GF-D8 (cell line): Measurements from ENCODE around the gene TOB2.
A peak's percentile ranks its signal among the peaks of the same experiment; 100 is the strongest.
"Not testable (repeated sequence)": the region's sequence is repeated elsewhere in the genome, so short reads cannot be mapped to it uniquely, and the experiment has no call there.

Experiments used
- DNase-seq: peaks from one replicate; lab custom pipeline; 2025; lab: John Stamatoyannopoulos, UW

The TOB2 gene

DNA sequence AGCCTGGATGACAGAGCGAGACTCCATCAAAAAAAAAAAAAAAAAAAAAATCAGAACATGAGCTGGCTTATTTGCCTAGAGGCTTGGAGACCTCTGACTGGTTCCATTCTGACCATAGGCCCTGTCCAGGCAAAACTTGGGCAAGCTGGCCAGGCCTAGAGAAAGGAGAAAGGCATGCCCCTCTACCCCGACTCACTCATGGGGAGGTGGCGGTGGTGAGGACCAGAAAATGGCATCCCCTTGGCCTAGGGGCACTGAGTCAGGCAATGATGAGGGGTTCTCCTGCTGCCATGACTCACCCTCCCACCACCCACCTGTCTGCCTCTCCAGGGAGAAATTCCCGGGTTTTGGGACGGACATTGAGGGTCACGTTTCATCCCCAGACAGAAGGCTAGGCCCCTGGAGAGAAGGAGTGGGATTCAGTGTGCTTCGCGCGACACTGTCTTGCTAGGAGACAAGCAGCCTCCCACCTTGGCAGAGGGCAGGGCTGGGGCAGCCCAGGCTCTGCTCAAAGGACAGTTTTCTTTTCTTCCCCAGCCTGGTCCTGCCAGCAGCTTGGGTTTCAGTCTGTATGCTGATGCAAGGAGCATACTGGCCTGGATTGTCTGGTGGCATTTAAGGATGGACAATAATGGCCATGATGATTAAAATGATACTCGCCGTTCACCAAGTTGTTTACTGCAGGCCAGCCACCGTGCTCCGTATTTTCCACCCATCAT is 17.2 kb downstream of the TOB2 start:
- no peak for DNase-seq

DNA sequence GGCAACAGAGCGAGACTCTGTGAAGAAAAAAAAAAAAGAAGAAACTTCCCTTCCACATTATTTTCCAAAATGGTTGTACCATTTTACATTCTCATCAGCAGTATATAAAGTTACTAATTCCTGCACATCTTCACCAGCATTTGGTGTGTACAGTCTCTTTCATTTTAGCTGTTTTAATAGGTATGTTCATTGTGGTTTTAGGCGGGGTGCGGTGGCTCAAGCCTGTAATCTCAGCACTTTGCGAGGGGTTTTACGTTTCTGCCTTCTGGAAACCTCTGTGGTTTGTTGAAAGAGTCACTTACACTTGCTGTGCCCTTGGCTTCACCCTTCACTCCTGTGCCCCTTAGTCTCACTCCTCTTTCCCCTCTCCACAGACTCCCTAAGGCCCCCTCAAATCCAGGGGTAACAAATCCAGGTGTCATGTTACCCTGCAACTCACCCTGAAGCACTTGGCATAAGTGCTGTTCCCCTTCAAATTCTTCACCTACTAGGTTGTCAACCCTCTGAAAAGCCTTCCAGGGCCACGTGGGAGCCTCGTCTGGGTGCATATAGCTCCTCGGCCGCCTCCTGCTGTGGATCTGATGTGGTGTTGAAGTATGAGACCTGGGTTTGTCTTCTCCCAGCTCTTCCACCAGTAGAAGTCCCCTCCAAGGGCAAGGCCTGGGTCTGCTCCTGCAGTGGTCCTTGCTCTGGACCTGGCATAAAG is 20.8 kb downstream of the TOB2 start:
- no peak for DNase-seq

DNA sequence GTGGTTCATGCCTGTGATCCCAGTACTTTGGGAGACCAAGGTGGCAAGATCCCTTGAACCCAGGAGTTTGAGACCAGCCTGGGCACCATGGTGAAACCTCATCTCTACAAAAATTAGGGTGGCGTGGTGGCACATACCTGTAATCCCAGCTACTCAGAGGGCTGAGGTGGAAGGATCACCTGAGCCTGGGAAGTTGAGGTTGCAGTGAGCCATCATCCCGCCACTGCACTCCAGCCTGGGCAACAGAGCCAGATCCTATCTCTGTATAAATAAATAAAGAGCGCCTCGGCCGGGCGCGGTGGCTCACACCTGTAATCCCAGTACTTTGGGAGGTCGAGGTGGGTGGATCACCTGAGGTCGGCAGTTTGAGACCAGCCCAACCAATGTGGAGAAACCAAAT is 27.9 kb downstream of the TOB2 start:
- no peak for DNase-seq

DNA sequence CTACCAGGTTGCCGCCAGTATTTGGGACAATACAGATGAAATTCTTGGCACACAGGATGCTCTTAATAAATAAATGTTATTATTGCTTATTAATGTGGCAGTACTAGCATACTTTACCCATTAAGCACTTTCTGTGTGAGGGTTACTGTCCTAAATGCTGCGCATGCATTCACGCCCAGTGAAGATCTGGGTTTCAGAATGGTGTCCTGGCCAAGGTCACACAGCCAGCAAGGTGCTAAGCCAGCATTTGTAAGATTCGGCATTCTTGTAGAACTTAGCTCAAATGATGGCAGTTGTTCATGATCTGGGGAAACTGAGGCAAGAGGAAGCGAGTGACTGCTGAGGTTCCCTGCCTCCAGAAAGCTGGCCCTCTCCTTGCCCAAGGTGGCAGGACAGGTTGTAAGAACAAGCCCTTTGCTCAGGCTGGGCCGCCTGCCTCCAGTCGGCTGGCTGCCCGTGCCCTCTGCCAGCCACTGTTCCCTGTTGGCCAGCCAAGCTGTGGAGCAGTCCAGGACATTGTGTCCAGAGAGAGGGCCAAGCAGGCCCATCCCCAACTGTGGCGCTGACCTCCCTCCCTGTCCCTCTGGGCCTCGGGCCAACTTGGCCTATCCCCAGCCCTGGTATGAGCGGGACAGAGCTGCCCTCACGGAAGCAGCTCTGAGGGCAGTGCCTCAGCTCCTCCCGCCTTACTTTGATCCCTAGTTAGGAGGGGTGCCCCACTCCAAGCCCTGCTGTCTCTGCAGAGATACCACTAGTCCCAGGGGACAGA is 28.8 kb downstream of the TOB2 start:
- DNase-seq: no peak

DNA sequence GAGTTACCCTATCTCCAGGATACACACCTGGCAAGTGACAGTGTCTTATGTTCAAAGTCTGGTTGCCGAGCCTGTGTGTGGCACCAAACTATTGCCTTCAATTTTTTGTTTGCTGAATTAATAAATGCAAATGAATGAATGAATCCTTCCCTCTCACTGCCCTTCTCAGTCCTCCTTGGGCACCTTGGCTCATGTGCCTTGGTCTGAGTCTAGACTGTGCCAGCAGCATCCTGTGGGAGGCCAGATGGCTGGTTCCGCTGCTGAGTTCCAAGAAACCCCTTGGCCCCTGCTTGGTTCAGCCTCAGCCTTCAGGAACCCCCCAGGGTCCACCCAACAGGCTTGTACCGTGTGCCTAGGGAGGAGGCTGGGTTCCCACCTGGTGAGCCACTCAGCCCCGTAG is 31.0 kb downstream of the TOB2 start:
- no peak for DNase-seq

- no peak for DNase-seq
Measured at GRCh38 chr22:41411021-41411851, 35.4 kb downstream of the TOB2 start.

DNA sequence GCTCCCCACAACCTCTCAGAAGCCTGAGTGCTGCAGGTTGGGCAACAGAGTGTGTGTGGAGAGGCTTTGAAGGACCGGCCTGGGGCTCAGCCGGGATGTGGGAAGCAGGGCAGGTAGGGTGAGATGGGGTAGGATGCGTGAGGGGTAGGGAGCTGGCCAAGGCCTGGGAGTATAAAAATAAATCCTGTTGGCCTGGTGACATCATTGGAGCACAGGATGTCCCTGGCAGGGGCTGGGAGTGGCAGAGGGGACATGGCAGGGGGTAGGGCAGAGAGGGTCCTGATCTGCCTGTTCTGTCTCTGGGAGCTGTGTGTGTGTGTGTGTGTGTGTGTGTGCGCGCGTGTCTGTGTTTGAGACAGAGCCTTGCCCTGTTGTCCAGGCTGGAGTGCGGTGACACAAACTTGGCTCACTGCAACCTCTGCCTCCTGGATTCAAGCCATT is 36.3 kb downstream of the TOB2 start:
- no peak for DNase-seq

DNA sequence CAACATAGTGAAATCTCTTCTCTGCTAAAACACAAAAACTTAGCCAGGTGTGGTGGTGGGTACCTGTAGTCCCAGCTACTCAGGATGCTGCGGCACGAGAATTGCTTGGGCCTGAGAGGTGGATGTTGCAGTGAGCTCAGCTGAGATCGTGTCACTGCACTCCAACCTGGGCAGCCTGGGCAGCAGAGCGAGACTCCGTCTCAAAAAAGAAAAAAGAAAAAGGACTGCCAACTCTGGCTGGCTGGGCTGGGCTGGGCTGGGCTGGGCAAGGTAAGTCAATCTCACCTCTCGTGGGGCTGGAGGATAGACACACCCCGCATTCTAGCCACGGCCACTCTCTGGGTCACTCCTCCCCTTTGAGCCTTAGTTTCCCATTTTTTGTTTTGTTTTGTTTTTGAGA is 37.9 kb downstream of the TOB2 start:
- no peak for DNase-seq

GRCh38 chr22:41407433-41407832 is 39.2 kb downstream of the TOB2 start:
- DNase-seq: no peak

DNA sequence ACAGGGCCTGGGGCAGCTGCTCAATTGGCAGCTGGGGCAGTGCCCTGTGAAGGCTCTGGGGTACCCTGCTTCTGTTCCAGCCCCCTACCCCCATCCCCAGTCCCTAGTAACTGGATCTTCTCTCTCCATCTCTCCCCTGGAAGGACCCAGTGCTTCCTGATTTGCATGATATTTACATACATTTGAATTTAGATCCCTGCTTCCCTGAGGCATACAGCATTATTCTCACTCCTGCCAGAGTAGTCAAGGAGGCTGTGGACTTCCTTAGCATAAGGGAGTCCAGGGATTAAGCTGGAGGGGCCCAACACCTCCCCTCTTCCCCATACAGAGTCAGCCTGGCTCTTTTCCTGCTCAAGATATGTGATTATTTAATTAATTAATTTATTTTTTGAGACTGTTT is 40.2 kb downstream of the TOB2 start:
- DNase-seq: no peak

DNA sequence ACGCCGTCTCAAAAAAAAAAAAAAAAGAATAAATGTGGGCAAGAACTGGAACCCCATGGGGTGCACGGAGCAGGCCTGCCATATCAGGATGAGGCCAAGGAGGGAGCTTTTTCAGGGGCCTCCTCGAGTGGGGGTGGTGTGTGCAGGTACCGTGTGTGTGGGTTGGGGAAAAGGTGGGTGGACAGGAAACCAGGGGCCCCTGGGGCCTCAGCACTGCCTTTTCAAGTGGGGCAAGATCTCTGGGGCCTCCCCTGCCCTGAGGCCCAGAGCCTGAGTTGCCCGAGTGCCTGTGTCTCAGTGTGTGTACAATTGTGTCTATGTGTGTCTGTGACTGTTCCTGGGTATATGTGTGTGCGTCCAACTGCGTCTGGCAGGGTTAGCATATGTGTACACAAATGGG is 41.0 kb downstream of the TOB2 start:
- DNase-seq: no peak

DNA sequence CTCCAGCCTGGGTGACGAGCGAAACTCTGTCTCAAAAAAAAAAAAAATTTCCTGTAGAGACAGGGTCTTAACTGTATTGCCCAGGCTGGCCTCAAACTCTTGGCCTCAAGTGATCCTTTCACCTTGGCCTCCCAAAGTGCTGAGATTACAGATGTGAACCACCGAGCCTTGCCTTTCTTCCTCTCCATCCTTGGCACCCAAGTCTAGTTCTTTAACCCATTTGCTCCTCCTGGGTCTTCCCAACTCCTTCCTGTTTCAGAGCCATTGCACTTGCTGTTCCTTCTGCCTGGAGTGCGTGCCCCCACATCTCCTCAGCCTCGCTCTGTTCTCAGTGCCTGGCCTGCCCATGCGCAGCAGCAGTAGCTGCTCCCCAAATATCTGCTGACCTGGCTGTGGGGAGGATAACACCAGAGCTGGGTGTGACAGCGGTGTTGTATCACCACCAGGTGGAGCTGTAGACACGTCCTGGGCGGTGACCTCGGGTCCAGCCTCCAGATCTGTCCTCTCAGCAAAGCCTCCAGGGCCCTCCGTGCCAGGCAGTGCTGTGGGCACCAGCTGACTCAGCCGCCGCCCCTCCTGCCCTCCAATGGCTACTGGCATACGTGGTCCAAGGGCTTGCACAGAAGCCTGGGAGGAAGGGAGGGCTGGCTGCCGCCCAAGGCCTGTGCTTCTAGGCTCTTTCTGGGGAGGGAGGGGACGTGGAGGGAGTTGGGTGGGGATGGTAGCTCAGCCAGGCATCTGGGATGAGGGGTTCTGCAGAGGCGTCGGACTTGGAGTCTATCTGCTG is 42.9 kb downstream of the TOB2 start:
- DNase-seq: peak; percentile 56

GRCh38 chr22:41402851-41403250 is 43.8 kb downstream of the TOB2 start:
- DNase-seq: not testable (repeated sequence)

- DNase-seq: no peak
Measured at GRCh38 chr22:41401781-41402648, 44.6 kb downstream of the TOB2 start.

- DNase-seq: no peak
Measured at GRCh38 chr22:41398921-41399320, 47.7 kb downstream of the TOB2 start.

DNA sequence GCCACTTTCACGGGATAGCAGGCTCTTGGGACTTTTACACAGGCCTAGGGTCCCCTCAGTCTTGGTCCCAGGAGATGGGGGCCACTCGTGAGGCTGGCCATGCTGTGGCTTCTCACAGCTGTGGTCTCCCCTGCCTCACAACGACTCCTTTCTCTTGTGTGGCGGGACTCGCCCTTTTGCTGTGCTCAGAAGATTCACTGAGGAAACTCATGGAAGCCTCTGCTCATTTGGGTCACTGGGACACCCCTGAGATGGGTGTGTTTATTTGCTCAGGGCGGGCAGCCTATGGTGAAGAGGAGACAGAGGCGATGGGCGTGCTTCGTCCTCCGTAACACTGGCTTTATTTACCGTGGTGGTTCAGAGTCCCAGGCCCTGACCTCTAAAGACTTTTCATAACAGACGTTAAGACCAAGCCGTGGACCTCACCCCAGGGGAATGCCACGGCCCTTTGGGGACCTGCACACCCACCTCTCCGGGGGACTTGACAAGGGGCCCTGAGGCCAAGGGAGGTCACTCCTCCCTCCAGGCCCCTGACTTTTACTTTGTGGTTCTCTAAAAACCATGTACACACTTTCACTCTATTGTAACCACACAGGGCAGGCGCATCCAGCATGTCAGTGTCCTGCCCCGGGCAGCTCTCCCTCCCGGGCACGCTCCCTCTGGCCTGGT is 49.3 kb downstream of the TOB2 start:
- DNase-seq: no peak

DNA sequence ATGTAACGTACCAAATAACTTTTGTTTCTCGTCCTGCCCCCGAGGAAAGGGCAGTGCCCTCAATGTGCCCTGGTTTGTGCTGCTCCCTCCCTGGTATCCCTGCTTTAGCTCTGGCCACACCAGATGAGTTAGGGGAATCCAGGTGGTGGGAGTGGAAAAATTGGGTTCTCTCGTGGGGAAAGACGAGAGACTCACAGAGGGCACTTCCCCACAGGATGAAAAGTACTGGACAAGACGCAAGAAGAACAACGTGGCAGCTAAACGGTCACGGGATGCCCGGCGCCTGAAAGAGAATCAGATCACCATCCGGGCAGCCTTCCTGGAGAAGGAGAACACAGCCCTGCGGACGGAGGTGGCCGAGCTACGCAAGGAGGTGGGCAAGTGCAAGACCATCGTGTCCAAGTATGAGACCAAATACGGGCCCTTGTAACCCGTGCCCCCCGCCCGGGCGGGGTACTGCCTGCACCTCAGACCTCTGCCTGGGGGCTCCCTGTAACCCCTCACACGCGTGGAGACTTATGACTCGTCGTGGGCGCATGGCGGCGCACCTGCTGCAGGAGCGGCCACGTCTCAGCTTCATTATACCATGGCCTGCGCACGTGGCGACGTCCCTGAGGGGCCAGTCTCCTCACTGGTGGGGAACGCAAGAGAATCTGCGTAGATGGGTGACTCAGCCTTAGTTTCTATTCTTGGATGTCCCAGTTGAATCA is 50.9 kb downstream of the TOB2 start:
- DNase-seq: no peak

DNA sequence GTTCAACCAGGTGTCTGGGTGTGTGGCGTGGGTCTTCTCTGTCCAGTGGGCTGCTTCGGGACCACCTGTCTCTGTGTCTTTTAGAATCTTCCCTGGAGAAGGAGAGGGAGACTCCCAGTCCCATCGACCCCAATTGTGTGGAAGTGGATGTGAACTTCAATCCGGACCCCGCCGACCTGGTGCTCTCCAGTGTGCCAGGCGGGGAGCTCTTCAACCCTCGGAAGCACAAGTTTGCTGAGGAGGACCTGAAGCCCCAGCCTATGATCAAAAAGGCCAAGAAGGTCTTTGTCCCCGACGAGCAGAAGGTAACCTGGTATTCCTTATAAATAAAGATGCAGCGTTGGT is 52.6 kb downstream of the TOB2 start:
- no peak for DNase-seq

- no peak for DNase-seq
Measured at GRCh38 chr22:41387341-41387740, 59.3 kb downstream of the TOB2 start.
